K562 (cell line): ENCODE measurements around the gene PGF. TPM values are rescaled to one million over a fixed set of nuclear protein-coding genes. Genes with fewer than 3 reads are reported as not detected.
A peak's percentile ranks its signal among the peaks of the same experiment; 100 is the strongest.

Experiments
- BRF1 ChIP-seq: IDR thresholded peaks from 3 replicates; pipeline ENCODE4 v1.6.1; 2011; ENCODE audit warnings: borderline replicate concordance, mild to moderate bottlenecking; ENCODE audit not compliant: insufficient read length; ENCODE audit errors: extremely low read depth
- CUX1 ChIP-seq: fragments of 200-800 bp; sonication (Bioruptor generic); IDR thresholded peaks from 2 replicates; pipeline ENCODE4 v1.6.1; 2016; ENCODE audit warnings: missing genetic modification characterization, missing compliant biosample characterization
- DDX20 ChIP-seq: fragments of 450-650 bp; IDR thresholded peaks from 2 replicates; pipeline ENCODE4 v1.6.1; 2016; ENCODE audit warnings: missing genetic modification characterization, low read depth, mild to moderate bottlenecking, missing compliant biosample characterization, moderate library complexity
- GABPB1 ChIP-seq: sonication (generic); formaldehyde crosslinking; IDR thresholded peaks from 2 replicates; pipeline ENCODE4 v1.8.0; 2022; ENCODE audit warnings: mild to moderate bottlenecking, missing genetic modification reagents
- KDM1A ChIP-seq, 2 experiments: fragments of 450-650 bp; IDR thresholded peaks; 2 replicates each; pipeline ENCODE4 v1.6.1; 2016; ENCODE audit warnings: mild to moderate bottlenecking in 2 of 2
- PATZ1 ChIP-seq: fragments of 250-450 bp; sonication (Bioruptor Pico); IDR thresholded peaks from 2 replicates; pipeline ENCODE4 v1.5.0; 2020; ENCODE audit warnings: mild to moderate bottlenecking, borderline replicate concordance
- SIX5 ChIP-seq, 2 experiments: IDR thresholded peaks; 2 replicates each; pipeline ENCODE4 v1.6.1; 2011; ENCODE audit warnings: low read length in 2 of 2, borderline replicate concordance in 1 of 2, low read depth in 1 of 2, mild to moderate bottlenecking in 1 of 2, moderate library complexity in 1 of 2; ENCODE audit not compliant: insufficient read depth in 1 of 2
- TCF3 ChIP-seq: sonication (generic); formaldehyde crosslinking; IDR thresholded peaks from 2 replicates; pipeline ENCODE4 v1.4.0; 2020; ENCODE audit warnings: mild to moderate bottlenecking, missing genetic modification reagents
- TCF7 ChIP-seq: sonication (generic); IDR thresholded peaks from 2 replicates; pipeline ENCODE4 v1.6.1; 2016; ENCODE audit warnings: antibody characterized with exemption, borderline replicate concordance
- TRIM24 ChIP-seq, 2 experiments: fragments of 450-650 bp; IDR thresholded peaks; 2 replicates each; pipeline ENCODE4 v1.6.1; 2016
- TRIM28 ChIP-seq: fragments of 450-650 bp; IDR thresholded peaks from 2 replicates; pipeline ENCODE4 v1.6.1; 2017
- ZNF830 ChIP-seq: fragments of 250-450 bp; sonication (Bioruptor Pico); IDR thresholded peaks from 2 replicates; pipeline ENCODE4 v1.5.0; 2021; ENCODE audit warnings: mild to moderate bottlenecking
- polyA plus RNA-seq, 8 experiments: library from polyadenylated mRNA; depleted of rRNA in 4 of 8; stranded (reverse) in 5 of 8; unstranded in 3 of 8; fragments of >200 nt; fragmentation: Nextera tagmentation in 2 of 8; fragmentation: Illumina TruSeq in 1 of 8; extraction: Ambion mirVana in 2 of 8; extraction: Trizol in 1 of 8; gene quantifications; 2 replicates each; pipeline versions ENCODE4 v1.2.1 to v1.2.3, GENCODE V29; 2011 to 2014; ENCODE audit warnings: inconsistent platforms in 1 of 8, missing spikeins in 1 of 8
- total RNA-seq, 7 experiments: library from RNA; depleted of rRNA in 6 of 7; stranded (reverse); fragments of >200 nt in 6 of 7; fragmentation: Illumina TruSeq in 2 of 7; extraction: Trizol in 2 of 7; gene quantifications; 2 replicates each; pipeline versions ENCODE4 v1.2.1 to v1.2.3, GENCODE V29; 2011 to 2021; ENCODE audit warnings: low replicate concordance in 1 of 7

Gene PGF
- total and polyA plus RNA-seq, 9 of the 15 experiments (the other 6 are each of a cell fraction or from before 2014, with no cell fraction given), result 0.04 to 0.44 (median 0.18) TPM

- TF ChIP-seq SIX5 (IDR thresholded peaks at IDR 0.05; ENCODE audit: borderline replicate concordance in 1 of 2, insufficient read depth in 1 of 2, low read depth in 1 of 2, low read length in 2 of 2) (no peak), PATZ1 (no peak), TRIM28 (no peak), ZNF830 (CRISPR knock-in tag) (no peak), KDM1A (IDR thresholded peaks at IDR 0.05) (no peak), TCF7 (no peak), TRIM24 (IDR thresholded peaks at IDR 0.05) (no peak), TCF3 (CRISPR knock-in tag) (no peak), BRF1 (no peak), DDX20 (tag) (no peak), GABPB1 (CRISPR knock-in tag) (peak; percentile 86), CUX1 (CRISPR knock-in tag) (no peak)
Observed at GRCh38 chr14:75002392-75003249, 47.2 kb upstream of the PGF start, which contains the start of gene EIF2B2 (continued).
